ENCODE results near the gene PEX16.

DNA sequence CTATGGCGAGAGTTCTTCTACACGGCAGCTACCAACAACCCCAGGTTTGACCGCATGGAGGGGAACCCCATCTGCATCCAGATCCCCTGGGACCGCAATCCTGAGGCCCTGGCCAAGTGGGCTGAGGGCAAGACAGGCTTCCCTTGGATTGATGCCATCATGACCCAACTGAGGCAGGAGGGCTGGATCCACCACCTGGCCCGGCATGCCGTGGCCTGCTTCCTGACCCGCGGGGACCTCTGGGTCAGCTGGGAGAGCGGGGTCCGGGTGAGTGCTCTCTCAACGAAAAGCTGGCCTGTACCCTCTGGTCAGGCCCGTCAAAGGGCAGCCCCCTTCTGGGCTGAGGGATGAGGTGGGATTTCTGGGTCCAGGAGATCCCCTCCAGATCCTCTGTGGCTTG, 48.1 kb downstream of the PEX16 start:
- TF ChIP-seq CTCF (IDR thresholded peaks at IDR 0.05) (no peak), POLR2A (IDR thresholded peaks at IDR 0.05) (no peak)
